GM03348 (cell line): ENCODE results near the gene CARD9.

Experiments used
- DNase-seq: peaks from one replicate; pipeline ENCODE4 v3.0.0; 2012; ENCODE audit warnings: low spot score

The CARD9 gene

GRCh38 chr9:136335296-136336155 is 37.9 kb downstream of the CARD9 start:
- no peak for DNase-seq

DNA sequence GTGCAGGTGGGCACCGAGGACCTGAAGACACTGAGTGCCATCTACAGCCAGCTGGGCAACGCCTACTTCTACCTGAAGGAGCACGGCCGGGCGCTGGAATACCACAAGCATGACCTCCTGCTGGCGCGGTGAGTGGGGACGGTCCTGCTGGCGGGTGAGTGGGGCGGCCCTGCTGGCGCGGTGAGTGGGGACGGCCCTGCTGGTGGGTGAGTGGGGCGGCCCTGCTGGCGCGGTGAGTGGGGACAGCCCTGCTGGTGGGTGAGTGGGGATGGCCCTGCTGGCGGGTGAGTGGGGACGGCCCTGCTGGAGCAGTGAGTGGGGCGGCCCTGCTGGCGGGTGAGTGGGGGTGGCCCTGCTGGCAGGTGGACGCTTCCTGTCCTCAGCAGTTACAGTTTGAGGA is 38.9 kb downstream of the CARD9 start:
- no peak for DNase-seq

DNA sequence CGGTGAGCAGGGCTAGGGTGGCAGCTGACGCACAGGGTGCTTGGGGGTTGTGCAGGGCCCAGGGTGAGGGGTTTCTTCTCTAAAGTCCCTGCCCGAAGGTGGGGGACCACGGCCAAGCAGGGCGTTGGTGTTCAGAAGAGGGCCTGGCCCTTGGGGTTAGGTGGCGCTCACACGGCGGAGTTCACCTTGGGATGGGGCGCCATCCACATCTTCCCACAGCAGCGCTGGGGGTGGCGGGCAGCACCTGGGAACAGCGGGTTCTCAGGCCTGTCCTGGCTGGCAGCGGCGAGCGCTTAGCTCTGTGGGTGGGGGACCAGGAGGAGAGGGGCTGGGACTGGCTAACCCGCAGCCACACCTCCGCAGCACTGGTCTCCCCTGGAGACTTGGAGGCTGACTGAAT is 40.0 kb downstream of the CARD9 start:
- DNase-seq = no peak

DNA sequence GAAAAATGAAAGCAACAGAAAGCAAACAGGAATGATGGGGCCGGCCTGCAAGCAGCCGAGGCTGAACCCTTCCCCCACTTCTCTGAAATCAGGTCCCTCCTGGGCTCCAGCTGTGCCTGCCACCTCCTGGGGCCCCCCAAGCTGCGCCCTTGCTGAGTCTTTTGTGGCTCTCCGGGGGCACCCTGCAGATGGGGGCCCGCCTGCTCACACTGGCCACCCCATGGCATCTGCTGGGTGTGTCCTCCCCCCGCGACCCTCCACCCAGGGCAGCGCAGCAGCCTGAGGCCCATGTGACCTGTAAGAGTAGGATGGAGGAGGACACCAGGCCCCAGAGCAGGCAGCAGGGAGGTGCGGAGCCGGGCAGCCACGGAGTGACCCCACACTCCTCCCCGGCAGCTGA is 40.4 kb downstream of the CARD9 start:
- no peak for DNase-seq

DNA sequence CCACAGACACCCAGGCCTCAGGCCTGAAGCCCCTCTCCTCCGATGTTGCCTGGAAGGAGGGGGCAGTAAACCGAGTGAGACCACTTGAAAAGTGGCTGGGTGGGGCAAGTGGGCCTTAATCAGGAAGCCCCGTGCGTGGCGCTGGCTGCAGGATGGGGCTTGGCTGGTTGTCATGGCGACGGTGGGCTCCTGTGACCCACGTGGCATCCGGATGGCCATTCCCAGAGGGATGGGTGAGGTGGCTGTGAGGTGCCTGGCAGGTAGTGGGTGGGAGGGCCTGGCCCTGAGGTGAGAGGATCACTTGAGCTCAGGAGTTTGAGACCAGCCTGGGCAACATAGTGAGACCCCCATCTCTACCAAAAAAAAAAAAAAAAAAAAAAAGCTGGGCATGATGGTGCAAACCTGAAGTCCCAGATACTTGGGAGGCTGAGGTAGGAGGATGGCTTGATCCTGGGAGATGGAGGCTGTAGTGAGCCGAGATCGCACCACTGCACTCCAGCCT is 40.9 kb downstream of the CARD9 start:
- DNase-seq = no peak

- DNase-seq = no peak
Measured at GRCh38 chr9:136331556-136332481, 41.6 kb downstream of the CARD9 start.

DNA sequence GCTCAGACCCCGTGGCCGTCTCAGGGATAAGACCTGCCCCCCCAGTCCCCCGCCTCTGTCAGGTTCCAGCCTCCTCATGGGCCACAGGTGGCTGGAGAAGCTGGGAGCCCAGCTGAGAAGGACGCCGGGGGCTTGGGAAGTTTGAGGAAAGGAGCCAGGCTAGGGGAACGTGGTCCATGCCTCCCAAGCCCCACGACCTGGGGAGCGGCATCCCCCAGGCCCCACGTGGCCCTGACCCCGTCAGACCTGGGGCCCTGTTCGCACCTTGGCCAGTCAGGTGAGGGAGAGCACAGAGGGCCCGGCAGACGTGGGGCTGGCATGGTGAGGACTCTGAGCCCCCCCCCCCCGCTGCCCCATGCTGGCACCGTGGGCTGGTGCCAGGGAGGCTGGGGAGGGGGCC is 42.4 kb downstream of the CARD9 start:
- no peak for DNase-seq

GRCh38 chr9:136330406-136330990 is 43.0 kb downstream of the CARD9 start:
- no peak for DNase-seq

DNA sequence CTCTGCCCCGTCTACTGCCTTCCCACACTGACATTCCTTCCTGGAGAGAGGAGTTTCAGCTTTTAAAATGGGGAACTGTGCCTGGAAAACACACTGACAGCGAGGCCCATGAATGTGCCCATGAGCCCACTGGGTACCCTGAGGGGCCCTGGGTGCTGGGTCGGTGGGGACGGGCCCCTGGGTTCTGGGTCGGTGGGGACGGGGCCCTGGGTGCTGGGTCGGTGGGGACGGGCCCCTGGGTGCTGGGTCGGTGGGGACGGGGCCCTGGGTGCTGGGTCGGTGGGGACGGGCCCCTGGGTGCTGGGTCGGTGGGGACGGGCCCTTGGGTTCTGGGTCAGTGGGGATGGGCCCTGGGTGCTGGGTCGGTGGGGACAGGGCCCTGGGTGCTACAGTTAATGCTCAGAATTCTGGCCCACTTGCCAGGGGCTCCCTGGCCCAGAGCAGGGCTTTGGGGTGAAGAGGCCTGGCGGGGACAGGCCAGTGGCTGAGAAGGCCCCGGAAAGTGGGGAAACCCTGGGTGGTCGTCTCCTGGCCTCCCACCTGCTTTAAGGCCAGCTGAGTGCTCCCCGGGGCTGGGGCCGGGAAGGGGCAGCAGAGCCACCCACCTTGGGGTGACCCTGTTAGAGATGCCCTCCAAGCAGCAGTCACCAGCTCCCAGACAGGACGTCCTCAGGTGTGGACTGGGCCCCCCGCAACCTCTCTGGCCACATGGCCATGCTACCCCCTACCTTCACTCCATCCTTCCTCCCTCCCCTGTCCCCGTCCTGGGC is 43.6 kb downstream of the CARD9 start:
- no peak for DNase-seq

DNA sequence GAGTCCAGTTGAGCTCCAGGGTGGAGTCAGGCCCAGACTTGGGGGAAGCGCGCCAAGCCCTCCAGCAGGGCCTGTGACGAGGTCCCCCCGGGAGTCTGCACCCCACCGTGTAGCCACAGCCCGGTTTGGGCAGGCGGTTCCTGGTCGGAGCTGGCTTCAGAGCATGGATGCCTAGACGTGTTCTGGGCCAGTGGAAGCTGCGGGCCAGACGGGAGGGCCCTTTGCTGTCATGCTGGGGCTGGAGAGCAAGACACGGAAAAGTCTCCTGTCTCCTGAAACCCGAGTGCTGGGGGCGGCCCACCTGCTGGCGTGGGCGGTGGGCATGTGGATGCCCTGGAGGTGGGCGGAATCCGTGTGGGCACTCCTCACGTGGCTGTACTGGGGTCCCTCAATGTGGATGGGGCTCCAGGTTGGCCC is 44.2 kb downstream of the CARD9 start:
- peak; percentile 47 for DNase-seq

GRCh38 chr9:136328622-136329041 is 44.8 kb downstream of the CARD9 start:
- peak; percentile 75 for DNase-seq

- peak; percentile 39 for DNase-seq
Measured at GRCh38 chr9:136328011-136328621, 45.4 kb downstream of the CARD9 start.

DNA sequence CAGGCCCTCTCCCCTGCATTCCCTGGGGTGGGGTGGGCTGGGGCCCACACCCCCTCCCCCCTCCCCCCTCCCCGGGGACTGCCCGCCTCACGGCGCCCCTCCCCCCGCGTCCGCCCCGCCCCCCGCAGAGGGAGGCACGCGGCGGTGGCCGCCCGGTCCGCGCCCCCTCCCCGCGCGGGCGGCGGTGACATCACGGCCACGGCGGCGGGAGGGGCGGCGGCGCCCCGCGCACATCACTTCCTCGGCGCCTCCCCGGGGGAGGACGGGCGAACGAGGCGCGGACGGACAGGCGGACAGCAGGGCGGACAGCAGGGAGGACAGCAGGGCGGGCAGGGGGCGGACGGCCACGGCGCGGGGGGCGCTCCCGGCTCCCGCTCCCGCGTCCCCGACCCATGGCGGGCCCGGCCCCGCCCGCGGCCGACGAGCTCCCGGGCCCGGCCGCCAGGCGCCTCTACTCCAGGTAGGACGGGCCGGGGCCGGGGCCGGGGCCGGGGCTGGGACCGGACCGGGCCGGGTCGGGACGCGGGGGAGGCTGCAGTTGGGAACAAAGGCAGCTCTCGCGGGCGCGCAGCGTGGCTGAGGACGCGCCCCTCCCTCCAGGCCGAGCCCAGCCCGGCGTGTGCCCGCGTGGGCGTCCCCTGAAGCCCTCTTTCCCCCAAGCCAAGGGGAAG is 46.0 kb downstream of the CARD9 start, which contains the start of gene GPSM1:
Gene GPSM1, plus strand, starts transcription at position 236 of the 671 bp plus-strand sequence. Its CDS starts 157 bp downstream, at position 393.
- DNase-seq = peak; percentile 94

GRCh38 chr9:136326761-136327303 is 46.6 kb downstream of the CARD9 start:
- peak; percentile 24 for DNase-seq

DNA sequence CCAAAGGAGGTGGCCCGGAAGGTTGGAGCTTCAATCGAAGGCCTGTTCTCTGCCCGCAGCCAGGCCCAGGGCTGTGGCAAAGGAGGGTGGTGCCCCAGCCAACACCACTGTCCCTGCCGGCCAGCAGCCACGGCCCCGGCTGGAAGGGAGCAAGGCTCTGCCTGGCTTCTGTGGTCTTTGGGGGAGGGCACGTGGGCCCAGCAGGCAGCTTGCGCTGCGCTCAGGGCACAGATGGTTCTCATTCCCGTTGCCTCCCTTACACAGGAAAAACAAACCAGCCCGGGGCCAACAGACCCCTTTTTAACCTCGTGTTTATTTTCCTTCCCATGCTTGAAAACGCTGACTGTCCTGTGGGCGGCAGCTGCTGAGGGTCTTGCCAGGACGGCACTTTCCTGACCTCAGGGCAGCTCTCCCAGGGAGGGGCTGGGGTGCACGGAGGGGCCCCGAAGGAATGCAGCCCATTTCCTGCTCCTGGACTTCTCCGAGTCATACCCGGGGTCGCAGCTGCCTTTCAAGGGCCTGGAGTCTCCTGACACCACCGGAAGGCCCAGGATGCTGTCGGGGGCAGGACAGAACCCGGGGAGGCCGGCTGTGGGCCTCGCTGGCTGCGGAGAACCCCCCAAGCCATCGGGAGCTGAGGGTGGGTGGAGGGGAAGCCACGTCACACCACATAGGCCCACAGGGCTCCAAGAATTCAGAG is 47.3 kb downstream of the CARD9 start:
- DNase-seq = peak; percentile 90

DNA sequence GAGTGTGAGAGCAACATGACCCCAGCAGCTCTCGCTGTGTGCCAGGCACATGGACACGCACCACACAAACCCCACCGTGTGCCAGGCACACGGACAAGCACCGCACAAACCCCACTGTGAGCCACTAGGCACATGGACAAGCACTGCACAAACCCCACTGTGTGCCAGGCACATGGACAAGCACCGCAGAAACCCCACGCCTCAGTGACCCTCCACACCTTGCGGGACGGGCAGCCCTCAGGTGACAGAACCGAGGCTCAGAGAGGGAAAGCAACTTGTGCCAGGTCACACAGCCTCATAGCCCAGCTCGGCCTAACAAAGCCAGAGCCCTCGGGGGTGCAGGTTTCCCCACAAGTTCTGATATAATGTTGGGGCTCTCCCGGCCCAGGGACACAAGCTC is 48.1 kb downstream of the CARD9 start:
- DNase-seq = no peak

DNA sequence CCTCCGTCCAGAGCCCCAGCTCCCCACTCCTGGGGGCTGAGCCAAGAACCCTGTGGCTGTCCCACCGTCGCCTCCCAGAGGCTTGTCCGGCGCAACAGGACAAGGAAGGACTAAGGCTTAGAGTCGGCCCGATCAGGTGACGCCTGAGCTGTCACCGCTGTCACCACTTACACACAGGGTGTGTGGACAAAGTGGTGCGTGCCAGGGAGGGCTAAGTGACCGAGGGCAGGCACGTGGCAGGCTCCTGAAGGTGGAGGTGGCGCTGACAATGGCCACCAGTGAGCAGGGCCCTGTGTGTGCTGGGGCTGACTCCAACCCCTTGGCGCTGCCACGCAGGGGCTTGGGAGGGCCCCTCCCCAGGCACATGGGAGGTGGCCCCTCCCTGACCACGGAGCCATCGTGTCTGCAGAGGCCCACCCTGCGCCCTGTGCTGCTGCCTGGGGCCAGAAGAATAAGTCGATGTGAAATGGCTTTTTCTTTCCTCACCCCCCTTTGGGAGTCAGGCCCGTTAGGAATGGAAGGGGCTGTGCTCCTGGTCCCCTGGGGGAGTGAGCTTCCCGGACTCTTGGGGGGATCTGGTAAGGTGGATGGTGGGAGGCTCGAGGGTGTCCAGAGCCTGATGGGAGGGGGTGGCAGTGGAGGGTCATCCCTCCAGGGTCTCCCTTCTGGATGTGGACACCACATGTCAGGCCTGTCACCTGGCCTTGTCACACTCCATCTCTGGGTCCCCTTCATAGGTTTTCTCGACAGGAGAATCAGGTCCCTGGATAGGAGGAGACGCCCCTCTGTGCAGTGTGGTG is 48.8 kb downstream of the CARD9 start:
- no peak for DNase-seq

DNA sequence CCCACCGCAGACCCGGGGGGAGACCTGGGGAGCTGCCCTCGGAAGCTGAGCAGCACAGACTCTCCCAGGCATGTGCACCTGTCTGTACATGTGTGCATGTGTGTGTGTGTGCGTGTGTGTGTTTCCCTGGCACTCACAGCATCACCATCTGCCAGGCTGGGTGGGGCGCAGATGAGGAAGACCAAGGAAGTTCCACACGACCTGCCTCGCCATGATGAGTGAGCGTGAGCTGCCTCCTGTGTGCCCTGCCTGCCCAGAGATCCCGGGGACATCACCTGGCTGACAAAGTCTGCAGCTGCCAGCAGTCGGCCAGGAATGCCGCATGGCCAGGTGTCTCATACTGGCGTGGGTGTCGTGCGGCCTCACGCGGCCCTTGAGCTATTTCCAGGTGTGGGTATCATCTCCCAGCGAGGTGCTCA is 50.1 kb downstream of the CARD9 start:
- DNase-seq = no peak
